ENCODE data around the gene SPPL2A.
"Not testable (repeated sequence)": the region's sequence is repeated elsewhere in the genome, so short reads cannot be mapped to it uniquely, and the experiment has no call there.

SPPL2A gene

GRCh38 chr15:50765195-50765967, at the start of gene SPPL2A:
Gene SPPL2A (minus strand): TSS chr15:50765706. CDS start chr15:50765533, 173 bp downstream.
- DNase-seq = peak; percentile 80

GRCh38 chr15:50814634-50815033, 49.1 kb upstream of the SPPL2A start:
- no peak for DNase-seq

- no peak for DNase-seq
Observed at GRCh38 chr15:50813865-50814264, 48.4 kb upstream of the SPPL2A start.

GRCh38 chr15:50813089-50813488, 47.6 kb upstream of the SPPL2A start:
- DNase-seq = no peak

- not testable (repeated sequence) for DNase-seq
Observed at GRCh38 chr15:50812181-50812506, 46.6 kb upstream of the SPPL2A start.

- DNase-seq = not testable (repeated sequence)
Observed at GRCh38 chr15:50811461-50812180, 46.1 kb upstream of the SPPL2A start.

- DNase-seq = no peak
Observed at GRCh38 chr15:50810128-50810527, 44.6 kb upstream of the SPPL2A start.

- DNase-seq = no peak
Observed at GRCh38 chr15:50808728-50809127, 43.2 kb upstream of the SPPL2A start.

GRCh38 chr15:50803479-50804180, 38.1 kb upstream of the SPPL2A start:
- no peak for DNase-seq

GRCh38 chr15:50800715-50801114, 35.2 kb upstream of the SPPL2A start:
- no peak for DNase-seq

GRCh38 chr15:50798684-50799083, 33.2 kb upstream of the SPPL2A start:
- no peak for DNase-seq

- DNase-seq = no peak
Observed at GRCh38 chr15:50797926-50798325, 32.4 kb upstream of the SPPL2A start.

GRCh38 chr15:50791486-50791885, 26.0 kb upstream of the SPPL2A start:
- DNase-seq = no peak

GRCh38 chr15:50790778-50791453, 25.4 kb upstream of the SPPL2A start:
- no peak for DNase-seq

GRCh38 chr15:50786871-50787270, 21.4 kb upstream of the SPPL2A start:
- DNase-seq = no peak

GRCh38 chr15:50786438-50786837, 20.9 kb upstream of the SPPL2A start:
- DNase-seq = no peak

GRCh38 chr15:50783895-50784294, 18.4 kb upstream of the SPPL2A start:
- DNase-seq = no peak

- DNase-seq = no peak
Observed at GRCh38 chr15:50783411-50783810, 17.9 kb upstream of the SPPL2A start.

- DNase-seq = no peak
Observed at GRCh38 chr15:50778086-50778485, 12.6 kb upstream of the SPPL2A start.

- DNase-seq = no peak
Observed at GRCh38 chr15:50777042-50777441, 11.5 kb upstream of the SPPL2A start.

- peak; percentile 27 for DNase-seq
Observed at GRCh38 chr15:50774450-50774849, 8.9 kb upstream of the SPPL2A start.

- DNase-seq = no peak
Observed at GRCh38 chr15:50773389-50773788, 7.9 kb upstream of the SPPL2A start.

GRCh38 chr15:50767332-50767861, 1.9 kb upstream of the SPPL2A start:
- DNase-seq = no peak

Data from CD4-positive, alpha-beta T cell treated with Interleukin-10 for 1 hour (primary cell).